HG03039 (cell line): Measurements from ENCODE around the gene FUT1.
"Not testable (repeated sequence)": the region's sequence is repeated elsewhere in the genome, so short reads cannot be mapped to it uniquely, and the experiment has no call there.

ENCODE experiments used
- ATAC-seq: cut with Tn5 transposase; IDR thresholded peaks from one replicate; pipeline ENCODE4 v1.9.1; 2021; ENCODE audit warnings: mild to moderate bottlenecking, moderate library complexity; ENCODE audit not compliant: unreplicated experiment

The FUT1 gene

DNA sequence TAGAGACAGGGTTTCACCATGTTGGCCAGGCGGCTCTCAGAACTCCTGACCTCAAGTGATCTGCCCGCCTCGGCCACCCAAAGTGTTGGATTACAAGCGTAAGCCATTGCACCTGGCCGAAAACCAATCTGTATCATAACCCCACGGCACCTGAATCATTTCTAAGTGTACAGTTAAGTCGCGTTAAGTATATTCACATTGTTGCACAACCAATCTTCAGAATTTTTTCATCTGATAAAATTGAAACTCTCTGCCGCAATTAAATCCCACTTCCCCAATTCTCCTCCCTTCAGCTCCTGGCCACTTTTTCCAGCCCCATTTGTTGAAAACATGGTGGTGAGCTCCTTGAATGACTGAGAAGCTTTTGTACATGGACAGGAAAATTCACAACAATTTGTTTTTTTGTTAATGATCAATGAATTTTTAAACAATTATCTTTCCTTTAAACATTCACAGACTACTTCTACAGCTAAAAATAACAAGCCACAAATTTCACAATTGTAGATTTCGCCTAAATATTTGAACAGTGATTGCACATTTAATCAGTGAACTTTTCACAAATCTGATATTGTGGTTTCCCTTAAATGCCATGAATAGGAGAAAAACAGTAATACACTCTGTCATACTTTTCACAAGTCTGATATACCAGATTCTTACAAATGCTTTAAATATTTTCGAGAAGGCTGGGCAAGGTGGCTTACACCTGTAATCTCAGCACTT lies 16.7 kb upstream of the FUT1 start:
- no peak for ATAC-seq

DNA sequence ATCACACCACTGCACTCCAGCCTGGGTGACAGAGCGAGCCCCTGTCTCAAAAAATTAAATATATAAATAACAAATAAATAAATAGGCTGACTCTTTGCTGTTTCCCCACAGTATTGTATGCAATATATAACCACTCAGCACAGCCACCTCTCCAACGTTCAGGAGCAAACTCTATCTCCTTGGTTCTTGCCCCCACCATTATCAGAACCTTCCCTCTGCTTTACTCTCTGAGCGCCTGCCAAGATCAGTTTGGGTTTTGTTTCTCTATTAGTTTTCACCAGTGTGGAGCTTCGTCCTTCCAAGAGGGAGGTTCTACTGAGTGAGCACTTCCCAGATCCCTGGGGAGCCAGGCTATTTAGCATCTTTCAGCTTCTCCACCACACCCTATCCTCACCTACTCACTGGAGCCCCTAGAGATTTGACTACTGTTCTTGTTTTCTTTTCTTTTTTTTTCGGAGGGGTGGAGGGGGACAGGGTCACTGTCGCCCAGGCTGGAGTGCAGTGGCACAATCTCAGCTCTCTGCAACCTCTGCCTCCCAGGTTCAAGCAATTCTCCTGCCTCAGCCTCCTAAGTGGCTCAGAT lies 15.8 kb upstream of the FUT1 start:
- ATAC-seq = not testable (repeated sequence)

DNA sequence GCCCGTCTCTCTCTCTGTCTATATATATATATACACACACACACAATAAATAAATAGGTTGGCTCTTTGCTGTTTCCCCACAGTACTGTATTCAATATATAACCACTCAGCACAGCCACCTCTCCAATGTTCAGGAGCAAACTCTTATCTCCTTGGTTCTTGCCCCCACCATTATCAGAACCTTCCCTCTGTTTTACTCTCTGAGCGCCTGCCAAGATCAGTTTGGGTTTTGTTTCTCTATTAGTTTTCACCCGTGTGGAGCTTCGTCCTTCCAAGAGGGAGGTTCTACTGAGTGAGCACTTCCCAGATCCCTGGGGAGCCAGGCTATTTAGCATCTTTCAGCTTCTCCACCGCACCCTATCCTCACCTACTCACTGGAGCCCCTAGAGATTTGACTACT lies 13.4 kb upstream of the FUT1 start:
- ATAC-seq = not testable (repeated sequence)

DNA sequence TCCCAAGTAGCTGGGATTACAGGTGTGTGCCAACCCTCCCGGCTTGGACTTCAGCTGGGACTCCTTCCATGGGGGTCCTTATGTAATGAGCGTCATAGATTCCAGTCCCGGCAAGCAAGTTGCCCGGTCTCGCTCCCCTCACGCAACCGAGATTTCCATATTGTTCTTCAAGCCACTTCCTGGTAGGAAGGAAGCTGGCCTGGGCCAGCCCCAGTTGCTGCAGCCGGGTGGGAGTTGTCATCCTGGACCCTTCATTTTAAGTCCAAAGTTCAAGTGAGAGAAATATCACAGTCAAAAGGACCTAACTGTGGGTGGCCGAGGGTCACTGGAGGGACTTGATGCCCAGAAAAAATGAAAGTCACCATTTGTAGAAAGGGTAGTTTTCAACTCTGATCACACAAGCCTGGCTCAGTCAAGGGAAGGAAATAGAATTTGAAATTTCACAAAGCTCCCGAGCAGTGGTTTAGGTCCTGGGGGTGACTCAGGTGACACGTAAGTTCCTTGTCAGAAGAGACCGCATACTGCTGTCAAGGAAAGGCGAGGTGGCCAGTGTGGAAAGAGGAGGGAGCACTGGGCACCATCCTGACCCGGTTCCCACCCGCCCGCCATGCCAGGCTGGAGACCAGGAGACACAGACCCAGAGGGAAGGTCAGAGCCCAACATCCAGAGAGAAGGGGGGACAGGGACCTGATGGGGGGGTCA lies 8.2 kb upstream of the FUT1 start:
- no peak for ATAC-seq

DNA sequence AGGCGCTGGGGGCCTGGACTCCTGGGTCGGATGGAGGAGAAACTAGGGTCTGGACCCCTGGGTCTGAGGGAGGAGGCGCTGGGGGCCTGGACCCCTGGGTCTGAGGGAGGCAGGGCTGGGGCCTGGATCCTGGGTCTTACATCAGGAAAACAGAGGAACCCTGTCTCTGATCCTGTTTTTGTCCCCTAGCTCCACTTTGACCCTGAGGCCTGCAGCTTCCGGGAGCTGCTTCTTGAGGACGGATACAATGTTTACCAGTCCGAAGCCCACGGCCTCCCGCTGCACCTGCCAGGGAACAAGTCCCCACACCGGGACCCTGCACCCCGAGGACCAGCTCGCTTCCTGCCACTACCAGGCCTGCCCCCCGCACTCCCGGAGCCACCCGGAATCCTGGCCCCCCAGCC lies 5.3 kb upstream of the FUT1 start:
- ATAC-seq = no peak

DNA sequence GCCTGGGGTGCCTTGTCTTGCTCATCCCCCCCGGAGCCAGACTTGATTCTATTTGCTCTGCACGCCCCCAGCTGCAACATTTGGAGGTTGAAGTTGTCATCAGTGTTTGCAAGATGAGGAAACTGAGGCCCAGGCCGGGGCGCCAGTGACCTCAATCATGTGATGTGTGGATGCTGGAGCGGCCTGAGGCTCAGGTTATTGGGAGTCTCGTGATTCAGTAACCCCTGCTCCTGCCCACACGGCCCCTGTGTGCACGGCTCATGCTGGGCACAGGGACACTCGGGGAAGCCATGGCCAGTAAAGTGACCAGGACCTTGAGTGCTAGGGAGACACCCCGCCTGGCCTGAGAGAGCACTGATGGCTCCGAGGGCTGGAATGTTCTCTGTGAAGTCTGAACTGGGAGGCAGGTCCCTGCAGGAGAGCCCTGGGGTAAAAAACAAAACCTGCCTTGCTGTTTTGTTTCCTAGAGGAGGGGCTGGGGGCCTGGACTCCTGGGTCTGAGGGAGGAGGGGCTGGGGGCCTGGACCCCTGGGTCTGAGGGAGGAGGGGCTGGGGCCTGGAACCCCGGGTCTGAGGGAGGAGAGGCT lies 4.7 kb upstream of the FUT1 start:
- ATAC-seq = no peak

DNA sequence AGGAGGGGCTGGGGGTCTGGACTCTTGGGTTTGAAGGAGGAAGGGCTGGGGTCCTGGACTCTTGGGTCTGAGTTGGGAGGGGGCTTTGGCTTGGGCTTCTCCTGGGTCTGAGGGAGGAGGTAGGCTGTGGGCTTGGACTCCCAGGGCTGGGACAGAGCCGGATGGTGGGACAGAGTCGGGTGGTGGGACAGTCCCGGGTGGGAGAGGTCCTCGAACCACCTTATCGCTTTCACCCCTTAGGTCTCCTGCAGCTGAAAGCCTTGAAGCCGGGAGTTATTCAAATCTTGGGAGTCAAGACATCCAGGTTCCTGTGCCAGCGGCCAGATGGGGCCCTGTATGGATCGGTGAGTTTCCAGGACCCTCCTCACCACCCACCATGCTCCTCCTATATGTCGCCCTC lies 4.2 kb upstream of the FUT1 start:
- ATAC-seq = no peak

DNA sequence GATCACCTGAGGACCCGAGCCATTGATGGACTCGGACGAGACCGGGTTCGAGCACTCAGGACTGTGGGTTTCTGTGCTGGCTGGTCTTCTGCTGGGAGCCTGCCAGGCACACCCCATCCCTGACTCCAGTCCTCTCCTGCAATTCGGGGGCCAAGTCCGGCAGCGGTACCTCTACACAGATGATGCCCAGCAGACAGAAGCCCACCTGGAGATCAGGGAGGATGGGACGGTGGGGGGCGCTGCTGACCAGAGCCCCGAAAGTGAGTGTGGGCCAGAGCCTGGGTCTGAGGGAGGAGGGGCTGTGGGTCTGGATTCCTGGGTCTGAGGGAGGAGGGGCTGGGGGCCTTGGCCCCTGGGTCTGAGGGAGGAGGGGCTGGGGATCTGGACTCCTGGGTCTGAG lies 3.8 kb upstream of the FUT1 start:
- ATAC-seq = no peak

DNA sequence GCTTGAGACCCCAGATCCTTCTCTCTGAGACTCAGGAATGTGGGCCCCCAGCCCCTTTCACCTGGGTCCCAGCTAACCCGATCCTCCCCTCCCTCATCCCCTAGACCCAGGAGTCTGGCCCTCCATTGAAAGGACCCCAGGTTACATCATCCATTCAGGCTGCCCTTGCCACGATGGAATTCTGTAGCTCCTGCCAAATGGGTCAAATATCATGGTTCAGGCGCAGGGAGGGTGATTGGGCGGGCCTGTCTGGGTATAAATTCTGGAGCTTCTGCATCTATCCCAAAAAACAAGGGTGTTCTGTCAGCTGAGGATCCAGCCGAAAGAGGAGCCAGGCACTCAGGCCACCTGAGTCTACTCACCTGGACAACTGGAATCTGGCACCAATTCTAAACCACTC lies 3.3 kb upstream of the FUT1 start:
- ATAC-seq = no peak

DNA sequence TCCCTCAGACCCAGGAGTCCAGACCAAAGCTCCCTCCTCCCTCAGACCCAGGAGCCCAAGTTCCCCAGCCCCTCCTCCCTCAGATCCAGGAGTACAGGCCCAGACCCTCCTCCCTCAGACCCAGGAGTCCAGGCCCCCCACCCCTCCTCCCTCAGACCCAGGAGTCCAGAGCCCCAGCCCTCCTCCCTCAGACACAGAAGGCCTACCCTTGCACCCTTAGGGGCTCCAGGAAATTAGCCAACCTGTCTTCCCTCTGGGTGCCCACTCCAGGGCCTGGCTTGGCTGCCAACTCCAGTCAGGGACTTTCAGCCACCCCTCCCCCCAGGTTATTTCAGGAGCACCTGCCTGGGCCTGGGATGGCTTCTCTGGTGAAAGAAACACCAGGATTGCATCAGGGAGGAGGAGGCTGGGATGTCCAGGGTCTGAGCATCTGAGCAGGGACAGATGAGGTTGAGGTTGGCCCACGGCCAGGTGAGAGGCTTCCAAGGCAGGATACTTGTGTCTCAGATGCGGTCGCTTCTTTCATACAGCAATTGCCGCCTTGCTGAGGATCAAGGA lies 2.7 kb upstream of the FUT1 start, which contains the start of gene FGF21:
FGF21 (plus strand) TSS at position 441 of the 558 bp plus-strand sequence. CDS start 713 bp downstream, outside the sequence.
- no peak for ATAC-seq

DNA sequence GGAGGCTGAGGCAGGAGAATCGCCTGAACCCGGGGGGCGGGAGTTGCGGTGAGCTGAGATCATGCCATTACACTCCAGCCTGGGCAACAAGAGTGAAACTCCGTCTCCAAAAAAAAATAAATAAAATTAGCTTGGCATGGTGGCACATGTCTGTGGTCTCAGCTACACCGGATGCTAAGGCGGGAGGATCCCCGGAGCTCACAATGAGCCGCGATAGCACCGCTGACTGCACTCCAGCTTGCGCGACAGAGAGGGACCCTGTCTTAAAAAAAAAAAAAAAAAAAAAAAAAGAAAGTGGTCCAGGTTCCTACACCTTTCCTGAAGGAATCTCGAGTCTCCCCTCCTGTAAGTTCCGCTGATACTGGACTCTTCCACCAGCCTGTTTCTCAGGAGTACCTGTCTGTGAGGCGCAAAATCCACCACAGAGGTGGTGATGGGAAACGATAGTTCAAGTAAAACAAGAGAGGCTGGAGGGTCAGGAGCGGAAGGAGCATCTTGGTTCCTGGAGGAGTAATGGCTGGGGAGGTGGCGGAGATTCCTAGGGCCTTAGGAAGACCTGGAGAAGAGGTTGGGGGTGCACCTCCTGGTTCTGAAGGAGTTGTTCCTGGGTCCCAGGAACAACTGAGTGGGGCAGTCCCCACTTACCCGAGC lies 471 bp downstream of the FUT1 start:
- ATAC-seq = no peak

DNA sequence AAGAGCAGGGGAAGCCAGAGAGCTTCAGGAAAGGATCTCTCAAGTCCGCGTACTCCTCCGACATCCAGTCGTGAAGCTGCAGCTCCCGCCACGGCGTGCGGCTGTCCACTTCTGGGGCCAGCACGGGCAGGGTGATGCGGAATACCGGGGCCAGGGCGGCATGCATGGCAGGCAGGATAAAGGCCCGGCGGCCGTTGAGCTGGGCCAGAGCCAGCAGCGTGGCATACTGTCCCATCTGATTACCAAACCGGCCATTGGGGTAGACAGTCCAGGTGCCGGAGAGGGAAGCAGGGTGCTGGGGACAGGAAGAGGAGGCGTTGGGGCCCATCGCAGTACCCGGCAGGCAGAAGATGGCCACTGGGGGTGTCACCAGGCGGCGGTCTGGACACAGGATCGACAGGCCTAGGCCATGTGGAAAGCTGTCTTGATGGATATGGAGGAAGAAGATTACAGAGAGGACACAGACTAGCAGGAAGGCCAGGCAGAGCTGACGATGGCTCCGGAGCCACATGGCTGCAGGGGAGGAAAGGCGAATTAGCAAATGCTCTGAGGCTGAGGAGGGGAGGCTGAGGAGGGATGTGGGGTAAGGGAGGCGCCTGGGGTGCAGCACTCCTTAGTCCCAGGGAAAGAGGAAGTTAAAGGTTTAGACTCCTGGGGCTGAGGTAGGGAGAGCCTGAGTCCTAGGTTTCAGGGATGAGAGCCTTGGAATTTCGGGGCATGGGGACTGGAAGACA lies 1.5 kb downstream of the FUT1 start:
- ATAC-seq = no peak

DNA sequence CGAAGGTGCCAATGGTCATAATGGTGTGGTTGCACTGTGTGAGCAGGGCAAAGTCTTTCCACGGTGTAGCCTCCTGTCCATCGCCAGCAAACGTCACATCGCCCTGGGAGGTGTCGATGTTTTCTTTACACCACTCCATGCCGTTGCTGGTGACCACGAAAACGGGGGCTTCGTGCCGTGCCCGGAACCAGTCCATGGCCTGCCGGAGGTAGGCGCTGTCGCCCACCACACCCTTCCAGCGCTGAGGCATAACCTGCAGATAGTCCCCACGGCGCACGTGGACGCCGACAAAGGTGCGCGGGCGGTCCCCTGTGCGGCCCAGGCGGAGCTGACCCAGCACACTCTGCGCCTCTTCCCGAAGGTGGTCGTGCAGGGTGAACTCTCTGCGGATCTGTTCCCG lies 2.1 kb downstream of the FUT1 start:
- no peak for ATAC-seq

DNA sequence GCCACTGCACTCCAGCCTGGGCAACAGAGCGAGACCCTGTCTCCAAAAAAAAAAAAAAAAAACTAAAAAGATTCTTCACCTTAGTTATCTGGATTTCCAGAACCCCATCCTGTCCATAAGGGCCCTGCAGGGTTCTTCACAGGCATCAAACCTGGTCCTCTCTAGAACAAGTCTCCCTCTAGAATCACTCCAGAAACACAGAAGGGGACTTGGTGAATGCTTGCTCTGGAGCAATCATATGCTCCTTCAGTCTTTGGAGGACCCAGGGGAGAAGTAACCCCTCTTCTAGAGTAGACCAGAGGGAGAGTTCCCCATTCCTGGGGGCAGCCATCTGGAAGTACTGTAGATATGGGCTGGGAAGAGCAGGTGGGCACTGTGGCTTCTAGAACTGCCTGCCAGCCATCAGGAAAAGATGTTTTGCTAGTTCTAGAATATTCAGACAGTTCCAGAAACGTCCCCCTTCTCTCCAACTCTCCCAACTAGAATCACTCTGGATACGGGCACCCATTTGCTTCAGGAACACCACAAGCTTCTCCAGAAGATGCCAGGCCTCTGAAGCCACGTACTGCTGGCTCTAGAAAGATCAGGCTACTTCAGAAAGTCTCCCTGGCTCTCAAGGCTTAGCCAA lies 2.8 kb downstream of the FUT1 start:
- ATAC-seq = no peak

DNA sequence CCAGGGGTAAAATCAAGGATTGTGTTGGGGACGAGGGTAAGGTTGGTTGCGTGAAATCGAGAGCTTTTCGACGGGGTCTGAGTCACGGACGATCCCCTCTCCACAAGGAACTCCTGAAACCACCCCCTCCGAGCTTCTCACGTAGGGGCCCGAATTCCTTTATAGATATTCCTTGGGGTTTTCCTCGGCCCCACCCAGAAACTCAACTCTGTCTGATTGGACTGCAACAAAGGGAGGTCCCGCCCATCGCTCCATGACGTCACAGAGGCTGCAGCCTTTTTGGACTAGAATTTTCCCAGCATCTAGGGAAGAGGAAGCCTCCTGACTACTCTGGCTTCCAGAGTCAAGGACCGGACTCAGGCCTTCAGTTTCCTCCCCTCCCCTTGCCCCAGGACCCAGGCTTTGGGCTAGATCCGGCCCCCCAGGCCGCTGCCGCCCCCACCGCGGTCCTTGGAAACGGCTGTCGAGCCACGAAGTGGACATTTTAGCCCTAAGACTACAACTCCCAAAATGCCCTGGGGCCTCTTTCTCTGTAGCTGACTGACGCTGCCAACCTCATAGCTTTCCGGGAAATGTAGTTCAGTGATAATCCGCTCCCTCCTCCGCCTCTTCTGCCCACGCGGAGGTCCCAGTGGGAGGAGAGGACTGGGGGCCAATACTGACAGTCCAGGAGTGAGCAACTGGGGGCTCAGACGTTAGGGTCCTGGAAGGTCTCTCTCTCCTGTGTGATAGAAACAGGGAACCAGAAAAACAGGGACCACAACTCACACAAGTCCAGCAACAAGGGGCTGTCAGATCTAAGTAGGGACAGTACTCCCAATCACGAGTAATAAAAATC lies 5.5 kb downstream of the FUT1 start, which contains the start of gene IZUMO1:
IZUMO1 (minus strand) TSS at position 172 of the 838 bp plus-strand sequence. CDS start 1,050 bp downstream, outside the sequence.
- no peak for ATAC-seq

DNA sequence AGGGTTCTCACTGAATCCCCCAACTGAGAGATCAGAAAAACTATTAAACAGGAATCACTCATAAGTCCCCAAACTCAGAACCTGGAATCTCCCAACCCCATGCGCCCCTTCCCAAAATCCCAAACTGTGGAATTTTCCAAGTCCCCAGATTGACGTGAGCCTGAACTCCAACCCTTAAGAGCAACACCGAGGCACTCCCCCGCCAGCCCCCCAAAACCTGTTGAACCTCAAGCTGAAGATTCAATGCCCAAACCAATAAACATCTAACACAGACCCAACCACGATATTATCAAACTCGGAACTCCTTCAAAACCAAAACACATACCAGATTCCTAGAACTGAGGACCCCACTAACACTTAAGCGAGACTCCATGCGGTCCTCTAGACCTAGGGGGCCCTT lies 6.3 kb downstream of the FUT1 start:
- no peak for ATAC-seq

DNA sequence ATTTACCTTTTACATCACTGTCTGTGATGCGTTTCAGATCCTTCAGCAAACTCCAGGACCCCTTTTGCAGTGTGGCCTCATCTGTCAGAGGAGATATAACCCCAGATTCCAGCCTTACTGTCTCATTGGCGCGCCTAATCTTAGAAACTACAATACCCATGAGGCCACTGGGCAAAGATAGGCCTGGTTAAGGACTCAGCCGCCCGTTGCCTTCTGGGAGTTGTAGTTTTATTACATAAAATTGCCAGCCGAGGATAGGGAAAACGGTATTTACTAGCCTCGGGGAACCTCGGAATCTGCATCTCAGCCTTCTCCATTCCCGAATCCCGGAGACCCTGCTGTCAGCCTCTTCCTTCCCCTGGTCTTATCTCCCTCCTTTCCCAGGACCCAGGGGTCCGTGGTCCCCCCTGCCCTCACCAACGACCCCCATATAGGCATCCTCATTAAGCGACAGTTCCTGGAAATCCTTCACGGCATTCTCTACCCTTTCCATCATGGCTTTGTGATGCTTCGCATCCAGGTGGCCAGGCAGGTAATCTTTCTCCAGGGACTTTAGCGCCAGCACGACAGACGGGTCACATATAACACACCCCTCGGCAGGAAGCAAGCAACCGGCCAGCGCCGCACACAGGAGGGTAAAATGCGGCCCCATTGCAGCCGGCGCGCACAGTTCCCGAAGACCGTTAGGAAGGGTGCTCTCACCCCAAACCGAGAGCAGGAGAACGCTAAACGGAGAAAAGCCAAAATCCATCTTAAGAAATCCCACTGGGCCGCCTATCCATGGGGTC lies 7.0 kb downstream of the FUT1 start:
- no peak for ATAC-seq

DNA sequence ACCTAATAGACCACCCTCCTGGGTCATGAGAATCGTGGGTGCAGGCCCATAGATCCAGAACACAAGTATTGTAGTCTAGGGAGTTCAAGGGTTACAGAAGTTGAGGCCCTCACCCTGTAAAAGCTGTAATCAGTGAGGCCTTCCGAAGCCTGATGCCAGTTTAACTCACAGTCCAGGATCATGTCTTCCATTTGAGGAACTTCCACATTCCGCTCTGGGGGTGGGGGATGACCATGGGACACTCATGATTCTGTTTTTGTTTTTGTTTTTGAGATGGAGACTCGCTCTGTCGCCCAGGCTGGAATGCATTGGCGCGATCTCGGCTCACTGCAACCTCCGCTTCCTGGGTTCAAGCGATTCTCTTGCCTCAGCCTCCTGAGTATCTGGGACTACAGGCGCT lies 10.3 kb downstream of the FUT1 start:
- no peak for ATAC-seq
